SK-N-SH (cell line): ENCODE results near the gene ZNF662. TPM values are rescaled to one million over a fixed set of nuclear protein-coding genes. Genes with fewer than 3 reads are reported as not detected.

Source experiments
- CTCF ChIA-PET: fragments of 300-600, 350-600 bp; formaldehyde crosslinking; extraction: SDS; loops from one replicate; lab custom pipeline; 2021; lab: Yijun Ruan, JAX
- POLR2A ChIA-PET: fragments of 350-600 bp; sonication (Branson Sonifier 250); formaldehyde crosslinking; extraction: SDS; loops from one replicate; lab custom pipeline; 2020; ENCODE audit warnings: antibody characterized with exemption, inconsistent platforms; lab: Yijun Ruan, JAX
- DNase-seq: peaks from one replicate; pipeline ENCODE4 v3.0.0; 2012
- H2AFZ ChIP-seq: fragments of 200-600 bp; sonication (generic); 2 replicates; pipeline ENCODE4 v1.8.1; 2016; ENCODE audit warnings: antibody characterized with exemption, mild to moderate bottlenecking, low read depth
- H3F3A ChIP-seq: fragments of 200-600 bp; sonication (generic); replicated peaks from 2 replicates; pipeline ENCODE3; 2016; ENCODE audit warnings: antibody characterized with exemption, mild to moderate bottlenecking; ENCODE audit not compliant: insufficient read depth
- H3K27ac ChIP-seq, 2 experiments: fragments of 200-500 bp in 1 of 2; fragments of 200-600 bp in 1 of 2; sonication (Bioruptor generic) in 1 of 2; sonication (generic), shearing (Covaris generic) in 1 of 2; 2 replicates each; pipeline versions ENCODE4 v1.5.1 to v1.6.1; 2014 to 2016; ENCODE audit warnings: low read depth in 2 of 2, inconsistent platforms in 1 of 2, low read length in 1 of 2, mild to moderate bottlenecking in 1 of 2, mixed read lengths in 1 of 2
- H3K27me3 ChIP-seq: fragments of 200-600 bp; sonication (generic), shearing (Covaris generic); 2 replicates; pipeline ENCODE4 v1.6.1; 2016; ENCODE audit warnings: mixed run types; ENCODE audit not compliant: insufficient read depth
- H3K36me3 ChIP-seq, 2 experiments: fragments of 200-500 bp in 1 of 2; fragments of 200-600 bp in 1 of 2; sonication (Bioruptor generic) in 1 of 2; sonication (generic) in 1 of 2; replicated peaks in 1 of 2; 2 replicates each; pipeline versions ENCODE3 to v1.5.1; 2014 to 2016; ENCODE audit warnings: low read length in 1 of 2, mild to moderate bottlenecking in 1 of 2; ENCODE audit not compliant: insufficient read depth in 2 of 2, control insufficient read depth in 1 of 2
- H3K4me1 ChIP-seq, 2 experiments: fragments of 200-500 bp in 1 of 2; fragments of 200-600 bp in 1 of 2; sonication (Bioruptor generic) in 1 of 2; sonication (generic), shearing (Covaris generic) in 1 of 2; 2 replicates each; pipeline versions ENCODE4 v1.5.1 to v1.6.1; 2014 to 2016; ENCODE audit warnings: low read depth in 1 of 2, low read length in 1 of 2, mixed run types in 1 of 2; ENCODE audit not compliant: insufficient read depth in 2 of 2, control insufficient read depth in 1 of 2
- H3K4me2 ChIP-seq: fragments of 200-600 bp; sonication (generic), shearing (Covaris generic); 2 replicates; pipeline ENCODE4 v1.6.1; 2017; ENCODE audit warnings: mixed run types
- H3K4me3 ChIP-seq, 2 experiments: fragments of 200-500 bp in 1 of 2; fragments of 200-600 bp in 1 of 2; sonication (Bioruptor generic) in 1 of 2; sonication (generic), shearing (Covaris generic) in 1 of 2; 2 replicates each; pipeline versions ENCODE4 v1.5.1 to v1.8.1; 2014 to 2016; ENCODE audit warnings: low read depth in 2 of 2, inconsistent platforms in 1 of 2, low read length in 1 of 2, mild to moderate bottlenecking in 1 of 2, mixed read lengths in 1 of 2, moderate library complexity in 1 of 2
- H3K79me2 ChIP-seq: fragments of 200-600 bp; sonication (generic); 2 replicates; pipeline ENCODE4 v1.8.1; 2017; ENCODE audit warnings: mild to moderate bottlenecking; ENCODE audit not compliant: insufficient read depth
- H3K9ac ChIP-seq: fragments of 200-600 bp; sonication (generic); 2 replicates; pipeline ENCODE4 v1.6.1; 2017; ENCODE audit warnings: mixed run types
- H3K9me2 ChIP-seq: fragments of 200-600 bp; sonication (generic); 2 replicates; pipeline ENCODE4 v1.6.1; 2017; ENCODE audit warnings: mixed run types
- H3K9me3 ChIP-seq: fragments of 200-600 bp; sonication (generic); 2 replicates; pipeline ENCODE4 v1.6.1; 2017; ENCODE audit warnings: mixed run types, mild to moderate bottlenecking, moderate library complexity
- H4K20me1 ChIP-seq: fragments of 200-600 bp; sonication (generic); 2 replicates; pipeline ENCODE4 v1.6.1; 2017; ENCODE audit warnings: mild to moderate bottlenecking, mixed run types; ENCODE audit not compliant: insufficient read depth
- CHD2 ChIP-seq: fragments of 150-350 bp; IDR thresholded peaks from 2 replicates; pipeline ENCODE4 v1.6.1; 2018; ENCODE audit warnings: low read length; ENCODE audit not compliant: partially characterized antibody
- EP300 ChIP-seq, 2 experiments: IDR thresholded peaks; 2 replicates each; pipeline versions ENCODE4 v1.4.0 to v1.6.1; 2012; ENCODE audit warnings: borderline replicate concordance in 1 of 2, low read depth in 1 of 2, low read length in 1 of 2
- EZH2phosphoT487 ChIP-seq: fragments of 200-600 bp; sonication (generic); IDR thresholded peaks from 2 replicates; pipeline ENCODE4 v1.6.1; 2017; ENCODE audit warnings: low read depth, mixed run types, mild to moderate bottlenecking, antibody characterized with exemption, moderate library complexity, borderline replicate concordance
- FOXJ3 ChIP-seq: sonication (generic); formaldehyde crosslinking; IDR thresholded peaks from 2 replicates; pipeline ENCODE4 v1.5.1; 2020; ENCODE audit warnings: mild to moderate bottlenecking, missing genetic modification reagents
- FOXM1 ChIP-seq: IDR thresholded peaks from 2 replicates; pipeline ENCODE4 v1.4.0; 2012; ENCODE audit warnings: low read depth, mild to moderate bottlenecking
- GABPA ChIP-seq: IDR thresholded peaks from 2 replicates; pipeline ENCODE4 v1.4.0; 2012; ENCODE audit warnings: low read depth, mild to moderate bottlenecking
- MEF2A ChIP-seq: IDR thresholded peaks from 2 replicates; pipeline ENCODE4 v1.4.0; 2012; ENCODE audit warnings: low read depth, borderline replicate concordance
- NFIC ChIP-seq: IDR thresholded peaks from 2 replicates; pipeline ENCODE4 v1.4.0; 2012; ENCODE audit warnings: borderline replicate concordance
- POLR2AphosphoS5 ChIP-seq: IDR thresholded peaks from 2 replicates; pipeline ENCODE4 v1.6.1; 2012; ENCODE audit warnings: low read depth, low read length
- RAD21 ChIP-seq: IDR thresholded peaks from 2 replicates; pipeline ENCODE4 v1.6.1; 2012; ENCODE audit warnings: mild to moderate bottlenecking, low read length
- RFX5 ChIP-seq: IDR thresholded peaks from 2 replicates; pipeline ENCODE4 v1.6.1; 2012; ENCODE audit warnings: mild to moderate bottlenecking, improper control_type of control experiment, low read length
- SIN3A ChIP-seq: IDR thresholded peaks from 2 replicates; pipeline ENCODE4 v1.6.1; 2012; ENCODE audit warnings: low read depth, mild to moderate bottlenecking, low read length, moderate library complexity, borderline replicate concordance
- SMC3 ChIP-seq: IDR thresholded peaks from 2 replicates; pipeline ENCODE4 v1.6.1; 2012; ENCODE audit warnings: low read depth, low read length, improper control_type of control experiment
- TCF12 ChIP-seq: IDR thresholded peaks from 2 replicates; pipeline ENCODE4 v1.4.0; 2012
- TEAD4 ChIP-seq: IDR thresholded peaks from 2 replicates; pipeline ENCODE4 v1.4.0; 2012; ENCODE audit warnings: mild to moderate bottlenecking, borderline replicate concordance; ENCODE audit not compliant: insufficient read depth
- WGBS: methylation state at CpG from one replicate; pipeline ENCODE4 v1.1.6; 2017; ENCODE audit warnings: low lambda C conversion rate; 5-methylcytosine and 5-hydroxymethylcytosine counted together
- polyA plus RNA-seq, 3 experiments: library from polyadenylated mRNA; depleted of rRNA; stranded (reverse); fragments of >200 nt; gene quantifications; 2 replicates each; pipeline ENCODE4 v1.2.3, GENCODE V29; 2012
- TF ChIP-seq, protein P1 (sequence below): fragments of 150-350 bp; IDR thresholded peaks from 2 replicates; pipeline ENCODE4 v1.6.1; 2017; ENCODE audit warnings: antibody characterized with exemption, low read length, low read depth, borderline replicate concordance
- TF ChIP-seq, protein P2 (sequence below): IDR thresholded peaks from 2 replicates; pipeline ENCODE4 v1.4.0; 2012; ENCODE audit warnings: low read depth
- TF ChIP-seq, protein P3 (sequence below): IDR thresholded peaks from 2 replicates; pipeline ENCODE4 v1.4.0; 2012; ENCODE audit warnings: low read depth, borderline replicate concordance
- TF ChIP-seq, protein P4 (sequence below): fragments of 200-600 bp; sonication (generic); IDR thresholded peaks from 2 replicates; pipeline ENCODE4 v1.6.1; 2017; ENCODE audit warnings: antibody characterized with exemption, mild to moderate bottlenecking, moderate library complexity

Gene ZNF662
- polyA plus RNA-seq, 1 of the 3 experiments (the other 2 are of a cell fraction): 0.30 TPM

DNA sequence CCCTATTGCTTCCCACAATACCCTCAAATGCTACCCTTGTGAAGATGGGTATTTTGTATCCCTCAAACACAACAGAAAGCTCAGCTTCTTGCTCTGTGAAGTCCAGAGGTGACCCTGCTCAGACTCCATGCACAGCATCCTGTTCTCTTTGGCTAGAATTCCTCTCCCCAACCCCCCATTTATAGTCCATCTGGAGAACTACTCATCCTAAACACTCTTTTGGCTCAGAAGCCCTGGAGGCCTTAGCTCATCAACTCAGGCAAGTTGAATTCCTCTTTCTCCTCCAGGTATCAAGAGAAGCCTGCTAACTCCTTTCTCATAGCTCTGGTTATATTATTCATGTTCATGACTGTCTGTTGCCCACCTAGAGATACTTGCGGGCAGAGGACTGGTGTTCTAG lies 54.8 kb downstream of the ZNF662 start:
- Histone ChIP-seq H3K36me3 (no peaks in the 10 kb centered on the region), H4K20me1 (no peaks in the 10 kb centered on the region), H3K9ac (no peak overlapping the region), H3K27ac (no peak overlapping the region), H3F3A (no peaks in the 10 kb centered on the region), H3K9me3 (no peaks in the 10 kb centered on the region), H3K4me2 (no peak overlapping the region), H2AFZ (no peak overlapping the region), H3K79me2 (no peaks in the 10 kb centered on the region), H3K27me3 (no peaks in the 10 kb centered on the region), H3K4me3 (no peak overlapping the region), H3K9me2 (no peaks in the 10 kb centered on the region), H3K4me1 (no peaks in the 10 kb centered on the region)
- TF ChIP-seq, protein P1, sequence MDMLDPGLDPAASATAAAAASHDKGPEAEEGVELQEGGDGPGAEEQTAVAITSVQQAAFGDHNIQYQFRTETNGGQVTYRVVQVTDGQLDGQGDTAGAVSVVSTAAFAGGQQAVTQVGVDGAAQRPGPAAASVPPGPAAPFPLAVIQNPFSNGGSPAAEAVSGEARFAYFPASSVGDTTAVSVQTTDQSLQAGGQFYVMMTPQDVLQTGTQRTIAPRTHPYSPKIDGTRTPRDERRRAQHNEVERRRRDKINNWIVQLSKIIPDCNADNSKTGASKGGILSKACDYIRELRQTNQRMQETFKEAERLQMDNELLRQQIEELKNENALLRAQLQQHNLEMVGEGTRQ: no peak
- no peak for TF ChIP-seq MEF2A
- TF ChIP-seq GABPA: no peak
- no peak for TF ChIP-seq TEAD4
- TF ChIP-seq POLR2AphosphoS5: no peak
- no peak for TF ChIP-seq EP300 (IDR thresholded peaks at IDR 0.05; ENCODE audit: borderline replicate concordance in 1 of 2, low read depth in 1 of 2, low read length in 1 of 2)
- no peak for TF ChIP-seq EZH2phosphoT487
- TF ChIP-seq FOXJ3 (CRISPR knock-in tag): no peak
- TF ChIP-seq, protein P2, sequence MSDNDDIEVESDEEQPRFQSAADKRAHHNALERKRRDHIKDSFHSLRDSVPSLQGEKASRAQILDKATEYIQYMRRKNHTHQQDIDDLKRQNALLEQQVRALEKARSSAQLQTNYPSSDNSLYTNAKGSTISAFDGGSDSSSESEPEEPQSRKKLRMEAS: no peak
- no peak for TF ChIP-seq SIN3A
- TF ChIP-seq RFX5: no peak
- no peak for TF ChIP-seq TCF12
- TF ChIP-seq CHD2: no peak
- 40% methylated on average over 1 of the region's 1 CpG for whole genome bisulfite sequencing
- ChIA-PET POLR2A (no interaction called here), CTCF (interaction anchor here (0.8 to 4.8 kb wide), 24 partner anchors 10 to 583 kb away, joined by 3 to 53 read pairs (median 9); partner anchors contain the start of genes GASK1A and SNRK)
- DNase-seq: no peak

DNA sequence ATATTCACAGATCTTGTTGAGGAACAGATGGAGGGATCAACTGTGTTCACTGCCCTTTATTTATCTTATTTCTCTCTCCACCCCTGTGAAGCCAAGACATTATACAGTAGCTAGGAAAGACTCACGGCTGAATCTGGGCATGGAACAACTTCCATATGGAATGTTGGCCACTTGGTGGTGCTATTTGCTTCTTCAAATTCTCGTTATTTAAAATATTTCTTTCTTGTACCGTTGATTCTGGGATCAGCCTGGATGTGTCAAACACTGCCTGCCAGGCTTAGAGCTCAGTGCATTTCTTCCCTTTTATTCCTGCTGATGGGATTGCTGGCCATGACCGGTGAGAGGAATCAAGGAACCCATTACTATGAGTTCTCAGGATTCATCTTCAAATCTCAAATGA lies 55.7 kb downstream of the ZNF662 start:
- Histone ChIP-seq H2AFZ (no peak overlapping the region), H3K4me2 (no peak overlapping the region), H3K4me1 (no peaks in the 10 kb centered on the region), H3K9me2 (no peaks in the 10 kb centered on the region), H3K27me3 (no peaks in the 10 kb centered on the region), H3K9me3 (no peaks in the 10 kb centered on the region), H4K20me1 (no peaks in the 10 kb centered on the region), H3F3A (no peaks in the 10 kb centered on the region), H3K4me3 (no peak overlapping the region), H3K9ac (no peak overlapping the region), H3K79me2 (no peaks in the 10 kb centered on the region), H3K36me3 (no peaks in the 10 kb centered on the region), H3K27ac (no peak overlapping the region)
- peak; percentile 65 for DNase-seq
- CTCF ChIA-PET: interaction anchor here (0.6 to 4.8 kb wide), 81 partner anchors 9 to 1277 kb away, joined by 3 to 53 read pairs (median 4); partner anchors contain the start of genes GASK1A, POMGNT2 and SNRK
- POLR2A ChIA-PET: no interaction called here
- WGBS: 2% methylated on average over 4 of the region's 4 CpGs
- TF ChIP-seq, protein P3, sequence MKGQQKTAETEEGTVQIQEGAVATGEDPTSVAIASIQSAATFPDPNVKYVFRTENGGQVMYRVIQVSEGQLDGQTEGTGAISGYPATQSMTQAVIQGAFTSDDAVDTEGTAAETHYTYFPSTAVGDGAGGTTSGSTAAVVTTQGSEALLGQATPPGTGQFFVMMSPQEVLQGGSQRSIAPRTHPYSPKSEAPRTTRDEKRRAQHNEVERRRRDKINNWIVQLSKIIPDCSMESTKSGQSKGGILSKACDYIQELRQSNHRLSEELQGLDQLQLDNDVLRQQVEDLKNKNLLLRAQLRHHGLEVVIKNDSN: no peak
- TF ChIP-seq TEAD4 (no peak), FOXM1 (no peak), SMC3 (peak; percentile 67; the same call in 1 of the 2 replicates), RAD21 (peak; percentile 88), TCF12 (no peak), NFIC (no peak), RFX5 (no peak)
- TF ChIP-seq, protein P4, sequence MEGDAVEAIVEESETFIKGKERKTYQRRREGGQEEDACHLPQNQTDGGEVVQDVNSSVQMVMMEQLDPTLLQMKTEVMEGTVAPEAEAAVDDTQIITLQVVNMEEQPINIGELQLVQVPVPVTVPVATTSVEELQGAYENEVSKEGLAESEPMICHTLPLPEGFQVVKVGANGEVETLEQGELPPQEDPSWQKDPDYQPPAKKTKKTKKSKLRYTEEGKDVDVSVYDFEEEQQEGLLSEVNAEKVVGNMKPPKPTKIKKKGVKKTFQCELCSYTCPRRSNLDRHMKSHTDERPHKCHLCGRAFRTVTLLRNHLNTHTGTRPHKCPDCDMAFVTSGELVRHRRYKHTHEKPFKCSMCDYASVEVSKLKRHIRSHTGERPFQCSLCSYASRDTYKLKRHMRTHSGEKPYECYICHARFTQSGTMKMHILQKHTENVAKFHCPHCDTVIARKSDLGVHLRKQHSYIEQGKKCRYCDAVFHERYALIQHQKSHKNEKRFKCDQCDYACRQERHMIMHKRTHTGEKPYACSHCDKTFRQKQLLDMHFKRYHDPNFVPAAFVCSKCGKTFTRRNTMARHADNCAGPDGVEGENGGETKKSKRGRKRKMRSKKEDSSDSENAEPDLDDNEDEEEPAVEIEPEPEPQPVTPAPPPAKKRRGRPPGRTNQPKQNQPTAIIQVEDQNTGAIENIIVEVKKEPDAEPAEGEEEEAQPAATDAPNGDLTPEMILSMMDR: peak; percentile 69
- TF ChIP-seq, all 33 proteins: peak for 3
